HT1080 (cell line): ENCODE measurements around the gene RGS17. TPM values are rescaled to one million over a fixed set of nuclear protein-coding genes. Genes with fewer than 3 reads are reported as not detected.
A peak's percentile ranks its signal among the peaks of the same experiment; 100 is the strongest.

ENCODE experiments used
- DNase-seq: peaks from one replicate; pipeline ENCODE4 v3.0.0-alpha.2; 2015; ENCODE audit warnings: low read depth
- total RNA-seq: library from RNA; depleted of rRNA; stranded (reverse); fragments of >200 nt; shearing (Covaris generic); gene quantifications from 2 replicates; pipeline ENCODE4 v1.2.3, GENCODE V29; 2014

Gene RGS17
- total RNA-seq, 1 experiment from 2014 or later, result 8.4 TPM

GRCh38 chr6:153086225-153086990, 44.7 kb downstream of the RGS17 start:
- DNase-seq, result no peak

GRCh38 chr6:153085239-153085638, 45.8 kb downstream of the RGS17 start:
- no peak for DNase-seq

GRCh38 chr6:153084393-153084792, 46.7 kb downstream of the RGS17 start:
- peak; percentile 31 for DNase-seq

GRCh38 chr6:153083869-153084268, 47.2 kb downstream of the RGS17 start:
- no peak for DNase-seq

GRCh38 chr6:153081914-153082313, 49.2 kb downstream of the RGS17 start:
- no peak for DNase-seq

GRCh38 chr6:153076431-153076830, 54.7 kb downstream of the RGS17 start:
- DNase-seq, result no peak

GRCh38 chr6:153074761-153075160, 56.3 kb downstream of the RGS17 start:
- no peak for DNase-seq

- no peak for DNase-seq
Observed at GRCh38 chr6:153073841-153074240, 57.2 kb downstream of the RGS17 start.

- no peak for DNase-seq
Observed at GRCh38 chr6:153070756-153071155, 60.3 kb downstream of the RGS17 start.

- no peak for DNase-seq
Observed at GRCh38 chr6:153069897-153070296, 61.2 kb downstream of the RGS17 start.

- DNase-seq, result no peak
Observed at GRCh38 chr6:153065222-153065621, 65.9 kb downstream of the RGS17 start.

- no peak for DNase-seq
Observed at GRCh38 chr6:153063936-153064335, 67.1 kb downstream of the RGS17 start.

GRCh38 chr6:153062516-153062915, 68.6 kb downstream of the RGS17 start:
- DNase-seq, result peak; percentile 32

GRCh38 chr6:153059757-153060156, 71.3 kb downstream of the RGS17 start:
- peak; percentile 10 for DNase-seq

GRCh38 chr6:153059311-153059710, 71.8 kb downstream of the RGS17 start:
- no peak for DNase-seq

GRCh38 chr6:153058909-153059308, 72.2 kb downstream of the RGS17 start:
- DNase-seq, result no peak

- DNase-seq, result peak; percentile 85
Observed at GRCh38 chr6:153058291-153058690, 72.8 kb downstream of the RGS17 start.

- no peak for DNase-seq
Observed at GRCh38 chr6:153056308-153056707, 74.8 kb downstream of the RGS17 start.

GRCh38 chr6:153051801-153052200, 79.3 kb downstream of the RGS17 start:
- no peak for DNase-seq

GRCh38 chr6:153048631-153049030, 82.5 kb downstream of the RGS17 start:
- no peak for DNase-seq

- DNase-seq, result no peak
Observed at GRCh38 chr6:153047386-153047785, 83.7 kb downstream of the RGS17 start.

GRCh38 chr6:153045271-153045670, 85.8 kb downstream of the RGS17 start:
- DNase-seq, result no peak

- peak; percentile 26 for DNase-seq
Observed at GRCh38 chr6:153044295-153044694, 86.8 kb downstream of the RGS17 start.

GRCh38 chr6:153043719-153044118, 87.4 kb downstream of the RGS17 start:
- DNase-seq, result no peak
